Peyer's patch (tissue), 4 donors: ENCODE results near the gene SCGB2B2.

Experiments
- CTCF ChIP-seq, 6 experiments: fragments of 450-650 bp in 4 of 6; fragments of 200-600 bp in 2 of 6; sonication (generic) in 1 of 6; IDR thresholded peaks; one replicate each; pipeline ENCODE4 v1.5.1; 2017 to 2019; ENCODE audit warnings: antibody characterized with exemption in 6 of 6, mild to moderate bottlenecking in 3 of 6, moderate library complexity in 1 of 6
- POLR2A ChIP-seq, 2 donors: fragments of 450-650 bp; IDR thresholded peaks; one replicate each; pipeline ENCODE4 v1.5.1; 2017; ENCODE audit warnings: antibody characterized with exemption in 2 of 2, mild to moderate bottlenecking in 2 of 2, moderate library complexity in 2 of 2

GRCh38 chr19:34722353-34722752 lies 45.4 kb upstream of the SCGB2B2 start:
- no peak for TF ChIP-seq CTCF (IDR thresholded peaks at IDR 0.05)
- TF ChIP-seq POLR2A (IDR thresholded peaks at IDR 0.05), result no peak
